ENCODE results near the gene TUBB4A.

- TF ChIP-seq, protein P1, sequence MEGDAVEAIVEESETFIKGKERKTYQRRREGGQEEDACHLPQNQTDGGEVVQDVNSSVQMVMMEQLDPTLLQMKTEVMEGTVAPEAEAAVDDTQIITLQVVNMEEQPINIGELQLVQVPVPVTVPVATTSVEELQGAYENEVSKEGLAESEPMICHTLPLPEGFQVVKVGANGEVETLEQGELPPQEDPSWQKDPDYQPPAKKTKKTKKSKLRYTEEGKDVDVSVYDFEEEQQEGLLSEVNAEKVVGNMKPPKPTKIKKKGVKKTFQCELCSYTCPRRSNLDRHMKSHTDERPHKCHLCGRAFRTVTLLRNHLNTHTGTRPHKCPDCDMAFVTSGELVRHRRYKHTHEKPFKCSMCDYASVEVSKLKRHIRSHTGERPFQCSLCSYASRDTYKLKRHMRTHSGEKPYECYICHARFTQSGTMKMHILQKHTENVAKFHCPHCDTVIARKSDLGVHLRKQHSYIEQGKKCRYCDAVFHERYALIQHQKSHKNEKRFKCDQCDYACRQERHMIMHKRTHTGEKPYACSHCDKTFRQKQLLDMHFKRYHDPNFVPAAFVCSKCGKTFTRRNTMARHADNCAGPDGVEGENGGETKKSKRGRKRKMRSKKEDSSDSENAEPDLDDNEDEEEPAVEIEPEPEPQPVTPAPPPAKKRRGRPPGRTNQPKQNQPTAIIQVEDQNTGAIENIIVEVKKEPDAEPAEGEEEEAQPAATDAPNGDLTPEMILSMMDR (IDR thresholded peaks at IDR 0.05): no peak
- TF ChIP-seq POLR2AphosphoS5 (IDR thresholded peaks at IDR 0.05; ENCODE audit: low read depth, low read length) (no peak), SIN3A (IDR thresholded peaks at IDR 0.05; ENCODE audit: borderline replicate concordance, insufficient read depth, low read depth, low read length) (no peak), TCF7L2 (IDR thresholded peaks at IDR 0.05; ENCODE audit: low read depth, low read length) (no peak)
- TF ChIP-seq, protein P2, sequence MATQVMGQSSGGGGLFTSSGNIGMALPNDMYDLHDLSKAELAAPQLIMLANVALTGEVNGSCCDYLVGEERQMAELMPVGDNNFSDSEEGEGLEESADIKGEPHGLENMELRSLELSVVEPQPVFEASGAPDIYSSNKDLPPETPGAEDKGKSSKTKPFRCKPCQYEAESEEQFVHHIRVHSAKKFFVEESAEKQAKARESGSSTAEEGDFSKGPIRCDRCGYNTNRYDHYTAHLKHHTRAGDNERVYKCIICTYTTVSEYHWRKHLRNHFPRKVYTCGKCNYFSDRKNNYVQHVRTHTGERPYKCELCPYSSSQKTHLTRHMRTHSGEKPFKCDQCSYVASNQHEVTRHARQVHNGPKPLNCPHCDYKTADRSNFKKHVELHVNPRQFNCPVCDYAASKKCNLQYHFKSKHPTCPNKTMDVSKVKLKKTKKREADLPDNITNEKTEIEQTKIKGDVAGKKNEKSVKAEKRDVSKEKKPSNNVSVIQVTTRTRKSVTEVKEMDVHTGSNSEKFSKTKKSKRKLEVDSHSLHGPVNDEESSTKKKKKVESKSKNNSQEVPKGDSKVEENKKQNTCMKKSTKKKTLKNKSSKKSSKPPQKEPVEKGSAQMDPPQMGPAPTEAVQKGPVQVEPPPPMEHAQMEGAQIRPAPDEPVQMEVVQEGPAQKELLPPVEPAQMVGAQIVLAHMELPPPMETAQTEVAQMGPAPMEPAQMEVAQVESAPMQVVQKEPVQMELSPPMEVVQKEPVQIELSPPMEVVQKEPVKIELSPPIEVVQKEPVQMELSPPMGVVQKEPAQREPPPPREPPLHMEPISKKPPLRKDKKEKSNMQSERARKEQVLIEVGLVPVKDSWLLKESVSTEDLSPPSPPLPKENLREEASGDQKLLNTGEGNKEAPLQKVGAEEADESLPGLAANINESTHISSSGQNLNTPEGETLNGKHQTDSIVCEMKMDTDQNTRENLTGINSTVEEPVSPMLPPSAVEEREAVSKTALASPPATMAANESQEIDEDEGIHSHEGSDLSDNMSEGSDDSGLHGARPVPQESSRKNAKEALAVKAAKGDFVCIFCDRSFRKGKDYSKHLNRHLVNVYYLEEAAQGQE (IDR thresholded peaks at IDR 0.05; ENCODE audit: insufficient read depth in 1 of 2, low read depth in 2 of 2, low read length in 1 of 2): no peak
Observed at GRCh38 chr19:6465663-6466062, 36.4 kb downstream of the TUBB4A start.
